Erythroblast (primary cell): ENCODE data around the gene KPNB1.

Source experiments
- GATA1 ChIP-seq: IDR thresholded peaks from 2 replicates; pipeline ENCODE4 v1.6.1; 2011; ENCODE audit warnings: low read depth, mild to moderate bottlenecking, control low read depth, low read length, moderate library complexity
- POLR2A ChIP-seq: IDR thresholded peaks from 2 replicates; pipeline ENCODE4 v1.6.1; 2011; ENCODE audit warnings: mild to moderate bottlenecking, low read length

- no peak for TF ChIP-seq POLR2A
- TF ChIP-seq GATA1, result no peak
These were observed 40.4 kb downstream of the KPNB1 start for GRCh38 chr17:47690121-47690520.
